DOHH2 (cell line): ENCODE measurements around the gene LDAF1.

Experiments
- H3F3A ChIP-seq: fragments of 200-600 bp; sonication (generic), shearing (Covaris generic); 2 replicates; pipeline ENCODE4 v1.6.0; 2016; ENCODE audit warnings: antibody characterized with exemption, mild to moderate bottlenecking; ENCODE audit not compliant: control insufficient read depth, insufficient read depth
- H3K27ac ChIP-seq: fragments of 200-600 bp; sonication (generic); 2 replicates; pipeline ENCODE4 v1.5.1; 2014; ENCODE audit warnings: low read depth, mild to moderate bottlenecking, low read length, moderate library complexity
- H3K27me3 ChIP-seq: fragments of 200-600 bp; sonication (generic); 2 replicates; pipeline ENCODE4 v1.6.1; 2014; ENCODE audit warnings: mild to moderate bottlenecking, low read length, mixed read lengths; ENCODE audit not compliant: control insufficient read depth
- H3K36me3 ChIP-seq: fragments of 200-600 bp; sonication (generic); 2 replicates; pipeline ENCODE4 v1.6.1; 2014; ENCODE audit warnings: mild to moderate bottlenecking, low read length, moderate library complexity, mixed read lengths; ENCODE audit not compliant: control insufficient read depth
- H3K4me1 ChIP-seq: fragments of 200-600 bp; sonication (generic); 2 replicates; pipeline ENCODE4 v1.6.1; 2014; ENCODE audit warnings: mild to moderate bottlenecking, low read length, mixed read lengths; ENCODE audit not compliant: control insufficient read depth
- H3K4me2 ChIP-seq: fragments of 200-600 bp; sonication (generic); 2 replicates; pipeline ENCODE4 v1.6.0; 2014; ENCODE audit warnings: mild to moderate bottlenecking, low read length, moderate library complexity
- H3K4me3 ChIP-seq: fragments of 200-600 bp; sonication (generic); 2 replicates; pipeline ENCODE4 v1.5.1; 2014; ENCODE audit warnings: mild to moderate bottlenecking, low read length, mixed read lengths
- H3K79me2 ChIP-seq: fragments of 200-600 bp; sonication (generic); 2 replicates; pipeline ENCODE4 v1.6.1; 2014; ENCODE audit warnings: mild to moderate bottlenecking, low read length, mixed read lengths; ENCODE audit not compliant: control insufficient read depth
- H3K9me2 ChIP-seq: fragments of 200-600 bp; sonication (generic); replicated peaks from 2 replicates; pipeline ENCODE4 v1.6.1; 2014; ENCODE audit warnings: mild to moderate bottlenecking, low read length, mixed read lengths; ENCODE audit not compliant: control insufficient read depth
- H3K9me3 ChIP-seq: fragments of 200-600 bp; sonication (generic); 2 replicates; pipeline ENCODE4 v1.6.1; 2014; ENCODE audit warnings: antibody characterized with exemption, low read length, mixed read lengths; ENCODE audit not compliant: control insufficient read depth, insufficient read depth
- H4K20me1 ChIP-seq: fragments of 200-600 bp; sonication (generic); 2 replicates; pipeline ENCODE4 v1.6.0; 2014; ENCODE audit warnings: low read depth, mild to moderate bottlenecking, antibody characterized with exemption, low read length, moderate library complexity; ENCODE audit not compliant: control insufficient read depth, insufficient read depth
- EZH2phosphoT487 ChIP-seq: fragments of 200-600 bp; sonication (generic); IDR thresholded peaks from 2 replicates; pipeline ENCODE4 v1.6.1; 2017; ENCODE audit warnings: borderline replicate concordance, mild to moderate bottlenecking, antibody characterized with exemption, low read length, moderate library complexity, mixed read lengths
- TF ChIP-seq, protein P1 (sequence below): fragments of 200-600 bp; sonication (generic); IDR thresholded peaks from one replicate; pipeline ENCODE4 v1.5.1; 2014; ENCODE audit warnings: antibody characterized with exemption, mild to moderate bottlenecking, low read depth, low read length; ENCODE audit not compliant: poor library complexity, severe bottlenecking

The LDAF1 gene

DNA sequence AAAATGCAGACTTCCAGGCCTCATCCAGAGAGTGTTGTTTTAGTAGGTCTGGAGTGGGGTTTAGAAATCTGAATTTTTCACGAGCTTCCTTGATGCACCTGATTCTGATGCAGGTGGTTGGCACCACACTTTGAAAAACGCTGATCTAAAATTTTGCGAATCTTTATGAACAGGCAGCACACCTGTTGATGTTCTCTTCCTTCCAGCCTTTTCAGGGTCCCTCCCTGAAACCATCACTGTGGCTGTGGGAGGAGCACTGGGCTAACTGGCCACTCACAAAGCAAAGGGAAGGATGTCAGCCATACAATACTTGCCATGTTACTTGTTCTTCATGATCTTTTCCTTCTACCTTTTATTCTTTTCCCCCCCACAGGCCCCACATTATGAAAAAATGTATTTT, 14.2 kb downstream of the LDAF1 start:
- H3K36me3 ChIP-seq = peaks cover 76% of the 10 kb centered on the region
- H3F3A ChIP-seq = no peaks in the 10 kb centered on the region
- no peak overlapping the region for H3K27ac ChIP-seq

DNA sequence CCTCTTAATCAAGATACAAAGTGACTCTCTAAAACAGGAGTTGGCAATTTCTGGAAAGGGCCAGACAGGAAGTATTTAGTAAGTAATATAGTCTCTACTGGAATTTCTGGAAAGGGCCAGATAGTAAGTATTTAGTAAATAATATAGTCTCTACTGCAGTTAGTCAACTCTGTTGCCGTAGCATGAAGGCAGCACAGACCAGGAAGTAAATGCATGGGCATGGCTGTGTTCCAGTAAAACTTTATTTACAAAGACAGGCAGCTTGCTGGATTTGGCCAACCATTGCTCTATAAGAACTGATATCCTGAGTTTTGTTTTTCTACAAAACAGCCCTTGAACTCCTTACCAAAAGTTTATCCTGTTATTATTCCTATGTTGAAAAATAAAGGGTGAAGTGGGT, 16.9 kb downstream of the LDAF1 start:
- no peak for TF ChIP-seq EZH2phosphoT487
- TF ChIP-seq, protein P1, sequence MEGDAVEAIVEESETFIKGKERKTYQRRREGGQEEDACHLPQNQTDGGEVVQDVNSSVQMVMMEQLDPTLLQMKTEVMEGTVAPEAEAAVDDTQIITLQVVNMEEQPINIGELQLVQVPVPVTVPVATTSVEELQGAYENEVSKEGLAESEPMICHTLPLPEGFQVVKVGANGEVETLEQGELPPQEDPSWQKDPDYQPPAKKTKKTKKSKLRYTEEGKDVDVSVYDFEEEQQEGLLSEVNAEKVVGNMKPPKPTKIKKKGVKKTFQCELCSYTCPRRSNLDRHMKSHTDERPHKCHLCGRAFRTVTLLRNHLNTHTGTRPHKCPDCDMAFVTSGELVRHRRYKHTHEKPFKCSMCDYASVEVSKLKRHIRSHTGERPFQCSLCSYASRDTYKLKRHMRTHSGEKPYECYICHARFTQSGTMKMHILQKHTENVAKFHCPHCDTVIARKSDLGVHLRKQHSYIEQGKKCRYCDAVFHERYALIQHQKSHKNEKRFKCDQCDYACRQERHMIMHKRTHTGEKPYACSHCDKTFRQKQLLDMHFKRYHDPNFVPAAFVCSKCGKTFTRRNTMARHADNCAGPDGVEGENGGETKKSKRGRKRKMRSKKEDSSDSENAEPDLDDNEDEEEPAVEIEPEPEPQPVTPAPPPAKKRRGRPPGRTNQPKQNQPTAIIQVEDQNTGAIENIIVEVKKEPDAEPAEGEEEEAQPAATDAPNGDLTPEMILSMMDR = no peak
- Histone ChIP-seq H4K20me1 (no peaks in the 10 kb centered on the region), H3K9me2 (no peaks in the 10 kb centered on the region), H3K4me2 (no peak overlapping the region), H3K79me2 (no peaks in the 10 kb centered on the region), H3K4me3 (no peak overlapping the region), H3K27ac (no peak overlapping the region), H3K9me3 (no peaks in the 10 kb centered on the region), H3K4me1 (no peaks in the 10 kb centered on the region), H3F3A (no peaks in the 10 kb centered on the region), H3K27me3 (no peaks in the 10 kb centered on the region), H3K36me3 (peaks cover 88% of the 10 kb centered on the region)

More for the DNA sequence above, 14.2 kb downstream of the LDAF1 start:
- Histone ChIP-seq H3K4me2 (no peak overlapping the region), H3K79me2 (peaks cover 3% of the 10 kb centered on the region; the same call in 1 of the 2 replicates), H3K9me3 (no peaks in the 10 kb centered on the region), H3K4me3 (no peak overlapping the region), H3K9me2 (no peaks in the 10 kb centered on the region), H3K27me3 (no peaks in the 10 kb centered on the region), H4K20me1 (no peaks in the 10 kb centered on the region), H3K4me1 (no peaks in the 10 kb centered on the region)
- no peak for TF ChIP-seq EZH2phosphoT487

DNA sequence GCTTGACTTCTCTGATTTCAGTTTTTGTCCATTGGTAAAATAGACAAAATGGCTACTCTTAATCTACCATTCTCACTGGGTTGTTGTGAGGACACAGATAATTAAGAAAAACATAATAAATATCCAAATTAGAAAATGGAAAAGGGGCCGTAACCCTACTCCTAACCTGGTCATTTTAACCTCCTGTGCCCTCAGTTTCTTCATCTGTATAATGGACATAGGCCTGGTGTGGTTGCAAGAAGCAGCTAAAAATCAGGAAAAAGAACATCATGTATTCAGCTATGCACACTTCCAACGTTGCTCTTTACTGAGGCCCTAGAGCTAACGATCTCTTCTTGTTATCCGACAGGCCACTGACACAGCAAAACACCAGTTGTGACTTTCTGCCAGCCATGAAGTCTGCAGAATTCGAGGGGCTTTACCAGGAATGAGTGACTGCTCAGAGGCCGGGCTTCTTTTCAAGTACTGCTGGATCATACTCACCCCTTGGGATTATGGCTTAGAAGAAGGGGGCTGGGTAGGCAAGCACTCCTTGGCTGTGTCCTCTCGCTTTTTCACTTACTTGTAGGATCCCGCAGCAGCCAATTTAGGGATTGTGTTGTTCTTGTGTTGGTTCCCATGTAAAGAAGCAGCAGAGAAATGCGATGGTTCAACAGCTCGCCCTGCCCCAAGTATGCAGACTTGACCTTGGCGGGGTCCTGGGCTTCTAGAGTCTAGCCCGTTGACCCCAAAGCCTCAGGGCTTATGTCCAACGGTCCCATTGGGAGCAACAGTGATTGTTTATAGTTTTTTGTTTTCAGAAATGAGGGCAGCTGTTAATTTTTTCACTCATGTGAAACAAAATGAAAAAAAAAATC, 20.9 kb downstream of the LDAF1 start:
- H4K20me1 ChIP-seq = no peaks in the 10 kb centered on the region
- no peak overlapping the region for H3K4me3 ChIP-seq
- H3K79me2 ChIP-seq = no peaks in the 10 kb centered on the region
- H3K4me2 ChIP-seq = no peak overlapping the region
- peaks cover 69% of the 10 kb centered on the region for H3K36me3 ChIP-seq
- no peaks in the 10 kb centered on the region for H3K9me2 ChIP-seq
- no peaks in the 10 kb centered on the region for H3K27me3 ChIP-seq
- no peaks in the 10 kb centered on the region for H3K9me3 ChIP-seq
- H3K27ac ChIP-seq = no peak overlapping the region
- H3F3A ChIP-seq = no peaks in the 10 kb centered on the region
- TF ChIP-seq, protein P1 = no peak
- TF ChIP-seq EZH2phosphoT487 = no peak
- H3K4me1 ChIP-seq = no peaks in the 10 kb centered on the region

DNA sequence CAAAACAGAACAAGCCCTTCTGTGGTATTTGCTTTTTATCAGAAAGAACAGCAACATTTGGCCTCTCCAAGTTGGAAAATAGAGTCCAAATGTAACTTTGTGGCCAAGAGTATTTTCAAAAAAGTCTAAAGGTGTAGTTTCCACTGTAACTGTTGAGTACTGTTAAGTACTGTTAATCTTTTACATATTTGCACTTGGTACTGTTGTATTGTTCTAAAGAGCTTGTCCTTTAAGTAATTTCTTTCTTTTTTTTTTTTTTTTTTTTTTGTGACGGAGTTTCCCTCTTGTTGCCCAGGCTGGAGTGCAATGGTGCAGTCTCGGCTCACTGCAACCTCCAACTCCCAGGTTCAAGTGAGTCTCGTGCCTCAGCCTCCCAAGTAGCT, 21.5 kb downstream of the LDAF1 start:
- Histone ChIP-seq H3F3A (no peaks in the 10 kb centered on the region), H3K4me3 (no peak overlapping the region), H3K9me2 (no peaks in the 10 kb centered on the region), H4K20me1 (no peaks in the 10 kb centered on the region), H3K27me3 (no peaks in the 10 kb centered on the region), H3K27ac (no peak overlapping the region), H3K4me2 (no peak overlapping the region), H3K9me3 (no peaks in the 10 kb centered on the region), H3K36me3 (peaks cover 63% of the 10 kb centered on the region), H3K4me1 (no peaks in the 10 kb centered on the region), H3K79me2 (no peaks in the 10 kb centered on the region)
- no peak for TF ChIP-seq EZH2phosphoT487
- TF ChIP-seq, protein P1 = no peak
